Measurements from ENCODE around the gene GMEB2.
"Not testable (repeated sequence)": the region's sequence is repeated elsewhere in the genome, so short reads cannot be mapped to it uniquely, and the experiment has no call there.

The GMEB2 gene

GRCh38 chr20:63613863-63614594 is 12.9 kb downstream of the GMEB2 start:
- not testable (repeated sequence) for DNase-seq (ENCODE audit: low spot score)

GRCh38 chr20:63612276-63612931 is 14.5 kb downstream of the GMEB2 start:
- DNase-seq (ENCODE audit: low spot score) = no peak

- no peak for DNase-seq (ENCODE audit: low spot score)
These were observed 15.3 kb downstream of the GMEB2 start for GRCh38 chr20:63611646-63612045.

GRCh38 chr20:63610581-63611435 is 16.1 kb downstream of the GMEB2 start:
- no peak for DNase-seq (ENCODE audit: low spot score)

GRCh38 chr20:63606686-63607085 is 20.2 kb downstream of the GMEB2 start:
- no peak for DNase-seq (ENCODE audit: low spot score)

GRCh38 chr20:63602321-63602720 is 24.6 kb downstream of the GMEB2 start:
- DNase-seq (ENCODE audit: low spot score) = no peak

- not testable (repeated sequence) for DNase-seq (ENCODE audit: low spot score)
These were observed 25.2 kb downstream of the GMEB2 start for GRCh38 chr20:63601679-63602078.

GRCh38 chr20:63599396-63600050 is 27.4 kb downstream of the GMEB2 start:
- DNase-seq (ENCODE audit: low spot score) = no peak

- no peak for DNase-seq (ENCODE audit: low spot score)
These were observed 28.2 kb downstream of the GMEB2 start for GRCh38 chr20:63598479-63599395.

GRCh38 chr20:63597651-63598478 is 29.0 kb downstream of the GMEB2 start:
- no peak for DNase-seq (ENCODE audit: low spot score)

- no peak for DNase-seq (ENCODE audit: low spot score)
These were observed 30.5 kb downstream of the GMEB2 start for GRCh38 chr20:63596423-63596822.

- DNase-seq (ENCODE audit: low spot score) = no peak
These were observed 31.3 kb downstream of the GMEB2 start for GRCh38 chr20:63595416-63596127.

GRCh38 chr20:63594043-63594561 is 32.8 kb downstream of the GMEB2 start:
- peak; percentile 86 for DNase-seq (ENCODE audit: low spot score)

GRCh38 chr20:63592661-63593060 is 34.2 kb downstream of the GMEB2 start:
- DNase-seq (ENCODE audit: low spot score) = no peak

GRCh38 chr20:63591786-63592355 is 35.0 kb downstream of the GMEB2 start:
- no peak for DNase-seq (ENCODE audit: low spot score)

- no peak for DNase-seq (ENCODE audit: low spot score)
These were observed 35.8 kb downstream of the GMEB2 start for GRCh38 chr20:63591147-63591533.

GRCh38 chr20:63590218-63591146 is 36.4 kb downstream of the GMEB2 start:
- no peak for DNase-seq (ENCODE audit: low spot score)
